Measurements from ENCODE around the gene AIPL1.

- TF ChIP-seq POLR2A (IDR thresholded peaks at IDR 0.05; ENCODE audit: low read depth, low read length): no peak
- no peak for TF ChIP-seq TAF1 (IDR thresholded peaks at IDR 0.05; ENCODE audit: low read depth, low read length)
- TF ChIP-seq SPI1 (IDR thresholded peaks at IDR 0.05; ENCODE audit: low read depth, low read length): no peak
- no peak for TF ChIP-seq POLR2AphosphoS5 (IDR thresholded peaks at IDR 0.05; ENCODE audit: low read depth, low read length)
- no peak for TF ChIP-seq PAX5 (IDR thresholded peaks at IDR 0.05; ENCODE audit: insufficient read depth, low read length, severe bottlenecking)
These were observed 27.0 kb upstream of the AIPL1 start for GRCh38 chr17:6461792-6462524.

All from GM12891 (cell line).